ENCODE measurements around the gene STK32B. TPM values are rescaled to one million over a fixed set of nuclear protein-coding genes. Genes with fewer than 3 reads are reported as not detected.

The STK32B gene
- total RNA-seq, 2 experiments from 2014 or later: not detected

DNA sequence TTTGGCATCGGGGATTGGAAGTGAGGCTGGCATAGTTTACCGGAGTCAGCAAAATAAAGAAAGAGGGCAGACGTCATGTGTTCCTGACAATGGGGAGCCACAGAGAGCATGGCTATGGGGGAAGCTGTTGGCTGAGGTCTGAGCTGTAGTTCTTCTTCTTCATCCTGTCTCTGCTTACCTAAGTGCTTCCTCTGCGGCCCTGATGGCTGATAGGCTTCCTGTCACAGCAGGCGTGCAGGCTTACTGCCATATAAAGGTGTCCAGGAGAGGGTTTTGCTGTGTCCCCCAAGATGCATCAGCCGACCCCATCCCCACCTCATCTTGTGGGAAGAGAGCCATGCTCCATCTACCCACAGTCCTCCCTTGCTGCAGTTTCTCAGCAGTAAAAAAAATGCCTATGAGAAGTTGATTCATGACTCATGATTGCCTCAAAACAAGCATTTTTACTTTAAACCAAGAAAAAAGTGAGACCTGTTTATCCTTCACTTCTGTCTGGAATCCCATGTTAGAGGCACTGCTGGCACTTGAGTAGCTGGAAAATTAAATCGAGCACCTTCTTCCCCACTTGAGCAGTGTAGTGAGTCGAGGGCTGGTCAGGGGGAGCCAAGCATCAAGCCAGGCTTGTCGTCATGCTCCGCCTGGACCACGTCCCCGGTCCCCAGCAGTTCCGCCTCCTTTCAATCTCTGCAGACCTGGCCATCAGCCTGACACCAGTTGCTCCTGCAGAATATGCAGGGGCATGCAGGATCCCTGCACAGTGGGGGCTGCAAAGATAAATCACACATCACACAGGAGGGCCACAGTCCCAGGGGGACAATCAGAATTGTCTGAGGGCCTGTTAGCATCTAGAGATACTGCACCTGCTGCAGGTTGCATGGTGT is 419.3 kb downstream of the STK32B start:
- Mint-ChIP-seq H3K4me1 (ENCODE audit: low read depth) (no peaks in the 10 kb centered on the region), H3K4me3 (no peak overlapping the region), H3K9me3 (no peaks in the 10 kb centered on the region), H3K27ac (no peak overlapping the region), H3K36me3 (ENCODE audit: low read depth) (no peaks in the 10 kb centered on the region), H3K27me3 (no peaks in the 10 kb centered on the region)
- ATAC-seq: no peak
- CTCF ChIA-PET: no interaction called here
- TF ChIP-seq, protein P1, sequence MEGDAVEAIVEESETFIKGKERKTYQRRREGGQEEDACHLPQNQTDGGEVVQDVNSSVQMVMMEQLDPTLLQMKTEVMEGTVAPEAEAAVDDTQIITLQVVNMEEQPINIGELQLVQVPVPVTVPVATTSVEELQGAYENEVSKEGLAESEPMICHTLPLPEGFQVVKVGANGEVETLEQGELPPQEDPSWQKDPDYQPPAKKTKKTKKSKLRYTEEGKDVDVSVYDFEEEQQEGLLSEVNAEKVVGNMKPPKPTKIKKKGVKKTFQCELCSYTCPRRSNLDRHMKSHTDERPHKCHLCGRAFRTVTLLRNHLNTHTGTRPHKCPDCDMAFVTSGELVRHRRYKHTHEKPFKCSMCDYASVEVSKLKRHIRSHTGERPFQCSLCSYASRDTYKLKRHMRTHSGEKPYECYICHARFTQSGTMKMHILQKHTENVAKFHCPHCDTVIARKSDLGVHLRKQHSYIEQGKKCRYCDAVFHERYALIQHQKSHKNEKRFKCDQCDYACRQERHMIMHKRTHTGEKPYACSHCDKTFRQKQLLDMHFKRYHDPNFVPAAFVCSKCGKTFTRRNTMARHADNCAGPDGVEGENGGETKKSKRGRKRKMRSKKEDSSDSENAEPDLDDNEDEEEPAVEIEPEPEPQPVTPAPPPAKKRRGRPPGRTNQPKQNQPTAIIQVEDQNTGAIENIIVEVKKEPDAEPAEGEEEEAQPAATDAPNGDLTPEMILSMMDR (IDR thresholded peaks at IDR 0.05): no peak
- POLR2A ChIA-PET: no interaction called here
- DNase-seq: no peak
- intact Hi-C loops (cut with micrococcal nuclease): no loop called here

DNA sequence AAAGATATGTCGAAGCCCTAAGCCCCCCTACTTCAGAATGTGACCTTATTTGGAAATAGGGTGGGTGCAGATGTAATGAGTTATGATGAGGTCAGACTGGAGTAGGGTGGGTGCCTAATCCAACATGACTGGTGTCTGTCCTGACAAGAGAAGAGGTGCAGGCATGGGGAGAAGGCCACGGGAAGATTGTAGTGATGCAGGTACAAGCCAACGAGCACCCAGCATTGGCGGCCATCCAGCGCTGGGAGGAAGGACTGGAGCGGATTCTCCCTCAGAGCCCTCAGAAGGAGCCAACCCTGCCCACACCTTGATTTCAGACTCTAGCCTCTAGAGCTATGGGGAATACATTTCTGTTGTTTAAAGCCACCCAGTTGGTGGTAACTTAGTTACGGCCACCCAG is 419.9 kb downstream of the STK32B start:
- Mint-ChIP-seq H3K4me3 (no peak overlapping the region), H3K27ac (no peak overlapping the region), H3K4me1 (ENCODE audit: low read depth) (no peaks in the 10 kb centered on the region), H3K9me3 (no peaks in the 10 kb centered on the region), H3K36me3 (ENCODE audit: low read depth) (no peaks in the 10 kb centered on the region), H3K27me3 (no peaks in the 10 kb centered on the region)
- ATAC-seq: no peak
- intact Hi-C loops (cut with micrococcal nuclease): no loop called here
- TF ChIP-seq, protein P1 (IDR thresholded peaks at IDR 0.05): no peak
- ChIA-PET POLR2A (no interaction called here), CTCF (no interaction called here)
- DNase-seq: no peak

DNA sequence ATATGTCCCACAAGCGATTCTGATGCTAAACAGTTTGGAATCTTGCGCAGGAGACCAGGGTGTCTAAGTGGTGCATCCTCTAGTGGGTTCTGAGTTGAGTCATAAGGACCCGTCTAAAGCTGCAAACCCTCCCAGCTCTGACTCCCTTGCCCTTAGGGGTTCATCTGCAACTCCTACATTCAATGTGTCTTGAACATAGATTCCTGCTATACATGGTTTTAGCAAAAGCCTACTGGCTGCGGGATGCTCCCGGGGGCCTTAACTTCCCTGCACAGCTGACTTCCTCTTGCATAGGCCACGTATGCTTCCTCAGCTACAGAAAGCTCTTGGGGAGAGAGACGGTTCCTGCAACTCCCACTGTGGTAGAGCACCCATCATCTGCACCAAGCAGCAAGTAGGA is 420.4 kb downstream of the STK32B start:
- H3K27me3 Mint-ChIP-seq: no peaks in the 10 kb centered on the region
- no peaks in the 10 kb centered on the region for H3K9me3 Mint-ChIP-seq
- no peak overlapping the region for H3K27ac Mint-ChIP-seq
- no peaks in the 10 kb centered on the region for H3K36me3 Mint-ChIP-seq (ENCODE audit: low read depth)
- no peaks in the 10 kb centered on the region for H3K4me1 Mint-ChIP-seq (ENCODE audit: low read depth)
- no peak for ATAC-seq
- CTCF ChIA-PET: no interaction called here
- POLR2A ChIA-PET: no interaction called here
- TF ChIP-seq, protein P1 (IDR thresholded peaks at IDR 0.05): no peak
- intact Hi-C loops (cut with micrococcal nuclease): no loop called here
- H3K4me3 Mint-ChIP-seq: no peak overlapping the region
- DNase-seq: no peak

DNA sequence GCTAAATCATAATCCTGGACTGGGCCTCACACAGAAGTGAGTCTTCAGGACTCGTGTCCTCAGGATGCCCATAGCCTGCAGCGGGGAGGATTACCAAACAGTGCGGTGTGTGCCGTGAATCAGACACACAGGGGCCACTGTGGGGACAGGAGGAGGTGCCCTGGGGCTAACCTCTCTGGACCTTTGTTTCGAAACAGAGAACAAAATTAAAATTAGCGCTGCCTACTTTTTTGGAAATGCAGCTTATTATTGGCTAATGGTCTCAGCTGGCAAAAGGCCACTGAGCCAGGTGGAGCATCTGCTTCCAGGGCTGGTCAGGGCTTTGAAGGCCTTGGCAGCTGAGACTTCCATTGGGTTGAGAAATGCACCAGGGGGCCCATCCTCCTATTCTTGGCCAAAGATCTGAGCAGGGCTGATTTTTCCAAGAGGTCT is 420.9 kb downstream of the STK32B start:
- intact Hi-C loops (cut with micrococcal nuclease): no loop called here
- Mint-ChIP-seq H3K9me3 (no peaks in the 10 kb centered on the region), H3K27me3 (no peaks in the 10 kb centered on the region), H3K4me3 (no peak overlapping the region), H3K4me1 (ENCODE audit: low read depth) (no peaks in the 10 kb centered on the region), H3K27ac (no peak overlapping the region), H3K36me3 (ENCODE audit: low read depth) (no peaks in the 10 kb centered on the region)
- POLR2A ChIA-PET: no interaction called here
- TF ChIP-seq, protein P1 (IDR thresholded peaks at IDR 0.05): no peak
- no peak for ATAC-seq
- CTCF ChIA-PET: interaction anchor here (1.3 kb wide), 1 partner anchor 12 kb away, joined by 4 read pairs; no protein-coding TSS in a partner anchor
- DNase-seq: no peak

DNA sequence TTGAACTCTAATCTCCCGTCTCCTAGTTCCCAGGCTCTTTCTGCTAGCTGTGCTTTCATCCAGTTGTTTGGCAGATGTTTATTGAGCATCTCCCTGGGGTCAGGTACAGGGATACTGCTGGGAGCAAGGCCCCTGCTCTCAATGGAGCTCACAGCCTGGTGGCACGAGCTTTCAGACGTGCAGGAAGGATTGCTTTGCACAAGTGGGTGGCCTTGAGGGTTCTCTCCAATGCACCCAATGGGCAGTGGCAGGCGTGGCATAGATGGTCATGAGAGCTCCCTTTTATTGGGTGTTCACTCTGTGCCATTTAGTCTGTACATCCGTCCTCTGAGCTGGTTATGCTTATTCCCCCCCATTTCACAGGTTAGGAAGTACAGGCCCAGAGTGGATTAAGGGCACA is 421.8 kb downstream of the STK32B start:
- ATAC-seq: no peak
- no peak for DNase-seq
- TF ChIP-seq, protein P1 (IDR thresholded peaks at IDR 0.05): no peak
- intact Hi-C loops (cut with micrococcal nuclease): no loop called here
- no peaks in the 10 kb centered on the region for H3K36me3 Mint-ChIP-seq (ENCODE audit: low read depth)
- no peaks in the 10 kb centered on the region for H3K9me3 Mint-ChIP-seq
- H3K27me3 Mint-ChIP-seq: no peaks in the 10 kb centered on the region
- ChIA-PET POLR2A (no interaction called here), CTCF (interaction anchor here (1.3 kb wide), 1 partner anchor 13 kb away, joined by 4 read pairs; no protein-coding TSS in a partner anchor)
- H3K4me1 Mint-ChIP-seq (ENCODE audit: low read depth): no peaks in the 10 kb centered on the region
- no peak overlapping the region for H3K27ac Mint-ChIP-seq
- H3K4me3 Mint-ChIP-seq: no peak overlapping the region

All from activated CD8-positive, alpha-beta T cell treated with anti-CD3 and anti-CD28 coated beads for 36 hours (primary cell).